Cardiac septum (tissue), 1 donor: ENCODE data around the gene CAVIN3. TPM values are rescaled to one million over a fixed set of nuclear protein-coding genes. Genes with fewer than 3 reads are reported as not detected.

Source experiments
- DNase-seq: peaks from one replicate; pipeline ENCODE4 v3.0.0-alpha.2; 2020; ENCODE audit warnings: low spot score
- intact Hi-C: fragments of 100-400 bp; cut with DNase I; formaldehyde crosslinking; loops from one replicate; pipeline ENCODE4 v1.14.0; 2022
- total RNA-seq: library from RNA; stranded (reverse); fragmentation: NEBNext Ultra II Directional; extraction: Animal tissue kit (Norgen Biotek cat#: 25700); gene quantifications from one replicate; pipeline ENCODE4 v1.2.1, GENCODE V29; 2021
- donor health status: DM: no; HTN: no; CAD: no.

Gene CAVIN3
- total RNA-seq, 1 donor from 2014 or later: 77.6 TPM

DNA sequence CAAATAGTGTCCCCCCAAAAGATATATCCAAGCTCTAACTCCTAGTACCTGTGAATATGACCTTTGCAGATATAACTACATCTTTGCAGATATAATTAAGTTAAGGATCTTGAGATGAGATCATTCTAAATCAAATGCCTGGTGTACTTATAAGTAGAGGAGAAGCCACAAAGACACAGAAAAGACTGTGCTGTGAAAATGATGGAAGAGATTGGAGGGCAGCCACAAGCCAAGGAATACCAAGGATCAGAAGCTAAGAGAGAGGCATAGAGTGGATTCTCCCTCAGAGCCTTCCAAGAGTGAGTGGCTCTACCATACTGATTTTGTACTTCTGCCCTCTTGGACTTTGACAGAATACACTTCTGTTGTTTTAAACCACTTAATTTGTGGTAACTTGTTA lies 7.5 kb upstream of the CAVIN3 start:
- DNase-seq: no peak
- intact Hi-C loops: no loop called here

DNA sequence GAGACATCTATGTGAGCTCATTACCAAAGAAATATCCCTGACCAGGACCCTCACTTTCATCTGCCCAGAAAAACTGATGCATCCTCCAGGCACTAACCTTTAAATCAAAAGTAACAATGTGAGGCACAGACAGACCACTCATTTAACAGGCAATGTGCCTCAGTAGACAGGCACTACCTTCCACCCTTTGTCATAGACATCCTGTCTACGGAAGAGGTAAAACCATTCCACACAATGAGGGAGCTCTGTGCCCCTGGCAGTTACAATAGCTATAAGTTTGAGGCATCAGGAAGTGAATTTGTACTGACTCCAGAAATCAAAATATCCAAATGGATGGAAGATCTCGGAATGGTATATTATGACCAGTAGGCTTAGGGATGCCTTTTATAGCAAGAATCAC lies 6.7 kb upstream of the CAVIN3 start:
- no peak for DNase-seq
- intact Hi-C loops: no loop called here

DNA sequence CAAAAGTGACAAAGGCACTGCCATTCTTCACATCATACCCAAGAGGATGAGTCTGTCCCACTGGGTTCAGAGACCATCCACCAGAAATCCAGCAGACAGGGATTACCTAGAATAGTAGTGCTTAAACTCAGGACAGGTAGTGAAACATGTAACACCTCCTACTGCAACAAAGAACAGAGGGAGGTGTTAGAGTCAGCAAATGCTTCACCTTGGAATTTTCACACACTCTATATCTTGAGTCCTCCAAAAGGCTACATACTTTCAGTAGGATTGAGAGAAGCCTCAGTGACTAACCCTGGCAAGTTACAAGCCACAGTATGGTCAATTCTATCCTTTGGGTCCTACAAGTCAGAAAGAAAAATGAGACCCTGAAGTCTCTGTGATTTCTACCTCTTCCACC lies 6.0 kb upstream of the CAVIN3 start:
- DNase-seq: no peak
- intact Hi-C loops: no loop called here

DNA sequence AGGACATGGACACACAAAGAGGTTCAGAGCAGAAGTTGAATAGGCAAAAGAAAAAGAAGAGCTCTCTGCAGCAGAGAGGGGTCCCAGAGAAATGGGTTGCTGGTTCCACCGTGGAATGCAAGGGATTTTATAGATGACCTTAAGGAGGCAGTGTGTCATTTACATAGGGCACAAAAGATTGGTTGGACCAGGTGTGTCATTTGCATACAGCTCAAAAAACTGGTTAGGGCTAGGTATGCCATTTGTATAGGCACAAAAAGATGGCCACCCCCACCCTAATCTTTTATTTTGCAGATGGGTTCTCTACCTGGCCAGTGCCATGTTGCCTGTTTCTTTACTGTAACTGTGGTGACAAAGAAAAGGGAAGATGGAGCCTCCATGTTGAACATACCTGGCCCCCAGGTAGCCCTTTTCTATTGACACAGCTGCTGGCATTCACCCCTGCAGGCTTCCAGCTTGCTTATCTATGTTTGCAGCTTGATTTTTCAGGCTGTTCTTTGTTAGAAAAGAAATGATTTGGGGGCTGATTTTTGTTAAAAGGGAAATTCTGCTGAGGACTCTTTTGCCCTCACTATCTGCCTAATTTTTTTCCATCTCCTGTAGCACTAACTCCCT lies 3.1 kb upstream of the CAVIN3 start:
- DNase-seq: no peak
- intact Hi-C loops: no loop called here

DNA sequence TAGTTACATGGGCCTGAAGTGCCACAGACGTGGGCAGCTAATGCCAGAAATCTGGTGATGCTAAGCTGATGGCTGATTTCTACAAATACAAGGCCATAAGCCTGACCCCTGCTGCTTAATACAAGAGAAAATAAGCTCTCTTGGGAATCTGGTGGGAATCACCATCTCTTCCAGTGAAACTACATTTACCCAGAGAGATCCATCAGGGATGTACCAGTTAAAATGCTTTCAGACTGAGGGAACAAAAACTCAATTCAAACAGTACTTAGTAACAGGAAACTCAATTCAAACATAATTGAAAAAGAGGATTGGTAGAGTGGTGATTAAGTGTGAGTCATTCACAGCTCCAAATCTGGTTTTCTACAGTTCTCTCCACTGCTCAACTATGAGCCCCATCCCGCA lies 1.7 kb upstream of the CAVIN3 start:
- no peak for DNase-seq
- intact Hi-C loops: no loop called here

DNA sequence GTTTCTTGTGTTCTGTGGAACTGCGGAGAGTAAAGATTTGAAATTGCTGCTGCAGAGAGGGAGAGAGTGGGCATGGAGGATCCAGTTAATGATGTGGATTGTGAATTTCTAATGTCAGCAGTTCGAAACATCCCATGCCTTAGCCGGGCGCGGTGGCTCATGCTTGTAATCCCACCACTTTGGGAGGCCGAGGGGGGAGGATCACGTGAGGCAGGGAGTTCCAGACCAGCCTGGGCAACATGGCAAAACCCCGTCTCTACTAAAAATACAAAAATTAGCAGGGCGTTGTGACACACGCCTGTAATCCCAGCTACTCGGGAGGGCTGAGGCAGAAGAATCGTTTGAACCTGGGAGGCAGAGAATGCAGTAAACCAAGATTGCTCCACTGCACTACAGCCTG lies 1.1 kb upstream of the CAVIN3 start:
- intact Hi-C loops: no loop called here
- DNase-seq: no peak

DNA sequence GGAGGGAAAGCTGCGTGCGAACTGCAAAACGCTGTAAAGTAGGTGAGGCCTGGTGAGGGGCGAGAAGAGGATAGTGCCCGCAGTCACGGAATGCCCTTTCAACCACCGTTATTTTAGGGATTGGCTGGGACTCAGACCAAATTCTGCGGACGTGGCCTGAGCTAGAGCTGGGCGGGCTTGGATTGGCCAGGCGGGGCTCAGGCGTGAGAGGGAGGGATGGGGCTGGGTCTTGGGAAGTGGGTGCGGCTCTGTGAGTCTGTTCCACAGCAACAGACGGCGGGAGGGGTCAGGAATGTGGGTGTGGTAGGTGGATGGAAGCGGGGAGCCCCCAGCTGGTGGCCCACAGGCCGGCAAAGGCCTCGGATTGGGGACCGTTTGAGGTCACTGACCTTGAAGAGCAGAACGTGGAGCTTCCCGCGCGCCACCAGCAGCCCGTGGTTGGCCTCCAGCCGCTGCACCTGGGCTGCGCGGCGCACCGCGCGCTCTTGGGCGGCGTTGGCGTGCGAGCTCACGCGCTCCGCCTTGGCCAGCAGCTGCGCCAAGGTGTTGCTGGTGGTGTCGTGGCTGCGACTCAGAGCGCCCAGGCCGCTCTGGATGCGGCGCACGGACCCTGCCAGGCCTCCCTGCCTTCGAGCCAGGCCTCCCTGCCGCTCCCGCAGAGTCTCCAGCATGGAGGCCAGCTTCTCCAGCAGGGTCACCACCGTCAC lies 444 bp downstream of the CAVIN3 start:
- intact Hi-C loops: loop anchor here (1.0 to 5.0 kb wide), 4 partner anchors 42 to 298 kb away; partner anchors contain the start of gene FHIP1B
- DNase-seq: peak; percentile 96

DNA sequence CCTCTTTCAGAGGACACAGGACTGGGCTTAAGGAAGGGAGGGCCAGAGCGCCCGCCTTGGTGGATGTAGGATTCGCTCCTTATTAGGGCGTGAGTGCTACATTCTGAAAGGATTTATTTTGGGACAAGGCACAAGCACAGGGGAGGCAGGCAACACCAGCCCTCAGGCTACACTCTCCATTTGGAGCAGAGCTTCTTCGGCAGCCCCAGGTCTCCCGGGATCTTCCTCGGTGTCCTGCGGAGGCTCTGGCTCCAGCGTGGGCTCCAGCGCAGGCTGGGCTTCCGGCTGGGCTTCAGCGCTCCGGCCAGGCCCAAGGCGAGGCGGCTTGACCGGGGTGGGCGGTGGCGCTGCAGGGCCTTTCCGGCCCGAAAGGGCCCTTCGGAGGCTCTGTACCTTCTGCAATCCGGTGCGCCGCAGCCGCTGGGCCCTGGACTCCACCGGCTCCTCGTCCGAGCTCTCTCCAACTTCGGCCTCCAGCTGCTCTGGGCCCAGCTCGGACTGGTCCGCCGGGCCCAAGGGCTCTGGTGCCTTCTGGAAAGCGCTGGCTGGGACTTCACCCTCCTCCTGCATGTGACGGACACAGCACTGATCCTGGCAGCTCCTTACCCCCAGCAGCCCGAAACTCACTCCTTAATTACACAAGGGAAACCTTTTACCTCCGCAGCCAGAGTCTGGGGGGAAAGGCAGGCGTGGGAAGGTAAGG lies 1.1 kb downstream of the CAVIN3 start:
- intact Hi-C loops: loop anchor here (1.0 to 5.0 kb wide), 4 partner anchors 43 to 297 kb away; partner anchors contain the start of gene FHIP1B
- DNase-seq: peak; percentile 79

DNA sequence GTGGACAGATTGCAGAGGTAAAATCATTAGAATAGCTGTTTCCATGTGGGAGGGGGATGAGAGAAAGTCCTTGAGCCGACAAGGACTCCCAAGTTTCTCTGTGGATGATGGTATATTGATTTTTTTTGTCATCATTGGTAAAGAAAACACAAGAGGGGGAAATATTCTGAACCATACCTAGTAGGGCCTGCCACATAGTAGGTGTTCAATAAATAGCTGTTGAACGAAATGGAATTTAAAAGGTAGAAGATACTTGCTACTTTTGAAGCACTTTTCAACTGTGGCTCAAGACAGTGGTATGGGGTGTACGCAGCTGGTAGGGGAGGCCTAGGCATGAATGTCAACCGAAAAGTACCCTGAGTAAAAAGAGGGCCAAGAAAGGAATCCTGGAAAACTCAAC lies 2.1 kb downstream of the CAVIN3 start:
- DNase-seq: no peak
- intact Hi-C loops: loop anchor here (5.0 kb wide), 2 partner anchors 66 to 296 kb away; no protein-coding TSS in a partner anchor

DNA sequence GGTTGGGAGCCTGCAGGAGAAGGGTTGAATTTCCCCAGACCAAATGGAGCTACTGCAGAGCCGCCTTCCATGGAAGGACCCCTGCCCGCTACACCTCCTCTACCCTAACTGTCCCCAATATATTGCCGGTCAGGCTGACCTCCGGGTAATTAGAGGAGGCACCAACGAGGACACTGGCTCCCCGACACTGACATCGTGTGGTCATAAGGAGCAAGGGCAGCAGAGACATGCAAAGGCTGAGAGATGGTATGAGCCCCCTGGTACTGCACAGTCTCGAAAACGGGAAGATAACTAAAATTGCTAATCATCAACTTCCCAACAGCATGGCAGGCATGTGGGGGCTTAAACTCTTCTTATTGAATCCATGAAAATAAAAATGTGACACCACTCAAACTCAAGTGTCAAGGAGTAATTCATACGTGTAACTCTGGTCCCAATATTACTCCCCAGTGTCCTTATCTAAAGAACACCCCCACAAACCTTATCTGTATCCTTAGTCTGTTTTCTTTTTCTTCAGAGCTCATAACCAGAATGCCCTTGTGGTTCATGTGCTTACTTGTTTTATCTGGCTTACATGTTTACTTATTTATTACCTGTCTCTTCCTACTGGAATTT lies 4.4 kb downstream of the CAVIN3 start:
- intact Hi-C loops: loop anchor here (5.0 kb wide), 2 partner anchors 64 to 294 kb away; no protein-coding TSS in a partner anchor
- no peak for DNase-seq

DNA sequence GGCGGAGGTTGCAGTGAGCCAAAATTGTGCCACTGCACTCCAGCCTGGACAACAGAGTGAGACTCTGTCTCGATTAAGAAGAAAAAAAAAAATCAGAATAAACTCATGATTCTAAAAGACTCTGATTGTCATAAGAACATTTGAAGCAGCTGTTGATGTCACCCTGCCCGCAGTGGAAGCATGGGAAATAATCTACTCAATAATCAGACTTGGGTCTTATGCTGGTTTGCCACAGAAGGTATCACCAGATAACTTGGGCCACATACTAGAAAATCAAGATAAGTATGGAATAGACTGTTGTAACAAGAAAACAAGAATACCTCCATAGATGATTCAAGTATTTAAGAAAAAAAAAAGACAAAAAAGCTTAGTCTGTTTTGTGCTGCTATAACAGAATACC lies 8.2 kb downstream of the CAVIN3 start:
- no peak for DNase-seq
- intact Hi-C loops: no loop called here

DNA sequence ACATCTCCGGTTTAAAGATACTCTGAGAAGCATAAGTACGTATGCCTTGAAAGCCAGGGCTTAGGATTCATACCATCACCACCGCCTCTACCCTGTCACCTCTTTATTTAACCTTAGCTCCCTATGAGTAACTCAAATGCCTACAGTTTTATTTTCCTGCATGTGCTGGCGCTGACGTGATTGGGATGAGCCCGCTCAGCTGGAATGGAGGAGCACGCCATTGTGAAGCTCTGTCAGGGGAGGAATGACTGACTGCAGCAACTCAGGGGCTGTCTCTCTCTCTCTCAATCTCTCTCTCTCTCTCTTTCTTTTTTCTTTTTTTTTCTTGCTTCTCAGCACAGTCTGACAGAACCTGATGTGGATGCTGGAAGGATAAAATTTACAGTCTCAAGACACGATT lies 12.4 kb downstream of the CAVIN3 start:
- intact Hi-C loops: no loop called here

DNA sequence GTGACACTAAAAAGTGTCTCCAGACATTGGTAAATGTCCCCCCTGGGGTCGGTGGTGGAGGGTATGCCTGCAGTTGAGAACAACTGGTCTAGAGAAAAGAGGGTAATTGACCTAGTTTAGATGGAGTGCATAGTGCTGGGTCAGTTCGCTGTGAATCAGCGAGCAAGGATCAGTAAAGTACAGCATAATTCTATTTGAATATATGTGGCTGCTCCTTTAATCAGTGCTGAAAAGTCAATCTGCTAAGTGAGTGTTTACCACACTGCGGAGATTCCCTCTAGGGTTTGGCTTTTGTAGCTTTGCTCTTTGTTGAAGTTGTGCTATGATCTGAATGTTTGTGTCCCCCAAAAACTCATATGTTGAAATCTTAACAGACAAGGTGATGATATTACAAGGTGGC lies 15.0 kb downstream of the CAVIN3 start:
- DNase-seq: no peak
- intact Hi-C loops: no loop called here

More for the DNA sequence above, 12.4 kb downstream of the CAVIN3 start:
- no peak for DNase-seq

DNA sequence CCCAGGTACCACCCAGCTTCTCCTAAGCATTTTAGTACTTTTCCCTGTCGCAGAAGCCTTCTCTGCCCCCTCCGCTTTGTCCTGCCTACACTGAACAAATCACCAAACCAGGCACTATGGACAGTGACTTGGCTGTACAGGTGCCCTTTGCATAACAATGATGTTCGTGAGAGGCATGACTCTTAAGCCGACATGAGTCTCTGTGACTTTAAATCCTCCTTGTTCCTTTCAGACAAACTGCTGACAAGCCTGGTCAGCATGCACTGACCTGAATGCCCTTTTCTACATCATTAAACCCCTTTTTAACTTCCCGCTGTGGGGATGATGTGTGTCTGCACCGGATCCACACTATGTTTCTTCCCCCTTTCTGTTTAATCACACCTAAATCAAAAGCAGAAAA lies 16.6 kb downstream of the CAVIN3 start:
- intact Hi-C loops: no loop called here

DNA sequence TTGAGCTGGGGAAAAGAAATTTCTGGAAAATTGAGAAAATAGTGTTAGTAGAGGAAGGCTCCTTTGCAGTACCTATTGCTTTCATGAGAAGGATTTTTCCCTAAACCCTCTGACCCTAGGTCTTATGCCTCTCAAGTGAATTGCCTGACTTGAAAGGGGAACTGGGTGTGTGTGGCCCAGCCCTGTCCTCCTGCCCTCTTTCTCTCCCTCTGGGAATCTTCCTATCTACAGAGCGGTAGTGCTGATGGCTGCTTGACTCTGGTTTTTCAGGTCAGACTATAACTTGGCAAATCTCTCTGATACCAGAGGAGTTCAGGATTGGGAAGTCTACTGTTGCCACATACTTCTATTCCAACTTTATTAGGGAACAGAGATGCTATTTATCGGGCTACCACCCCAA lies 19.2 kb downstream of the CAVIN3 start:
- intact Hi-C loops: no loop called here
- DNase-seq: no peak

More for the DNA sequence above, 16.6 kb downstream of the CAVIN3 start:
- DNase-seq: no peak

DNA sequence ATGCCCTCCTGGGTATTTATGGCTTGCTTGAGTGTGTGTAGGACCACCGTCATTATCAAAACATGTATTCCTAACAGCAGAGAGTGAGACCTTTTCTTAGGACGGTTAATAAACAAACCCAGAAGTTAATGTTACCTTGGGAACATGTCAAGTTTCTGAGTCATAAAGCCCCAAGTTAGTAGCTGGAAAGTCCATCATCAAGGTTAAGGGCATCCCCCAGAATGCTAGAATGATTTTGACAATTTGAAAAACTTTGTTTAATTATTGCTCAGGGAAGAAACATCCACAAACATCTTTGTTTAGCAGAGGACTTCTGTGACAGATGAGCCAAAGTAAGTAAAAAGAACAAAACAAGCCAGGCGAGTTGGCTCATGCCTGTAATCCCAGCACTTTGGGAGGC lies 20.0 kb downstream of the CAVIN3 start:
- DNase-seq: no peak
- intact Hi-C loops: no loop called here

DNA sequence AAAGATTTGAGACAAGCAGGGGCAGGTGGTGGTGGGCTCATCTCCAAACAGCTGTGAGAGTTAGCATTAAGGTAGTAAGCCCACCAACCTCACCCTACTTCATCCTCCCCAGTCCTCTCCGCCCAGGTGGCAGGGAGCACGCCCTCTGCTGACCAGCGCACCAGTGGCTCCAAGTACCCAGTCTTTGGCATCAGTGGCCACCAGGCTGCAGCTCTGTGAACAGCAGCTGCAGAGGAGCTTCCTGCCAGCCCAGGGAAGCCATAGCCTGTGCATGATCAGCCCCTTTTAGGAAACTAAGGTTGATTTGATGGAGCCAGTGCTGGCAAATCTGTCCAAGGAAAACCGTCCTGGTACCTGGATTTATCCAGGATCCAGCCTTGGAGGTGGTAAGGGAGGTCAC lies 21.7 kb downstream of the CAVIN3 start:
- intact Hi-C loops: loop anchor here (5.0 kb wide), 2 partner anchors 46 to 276 kb away; no protein-coding TSS in a partner anchor

DNA sequence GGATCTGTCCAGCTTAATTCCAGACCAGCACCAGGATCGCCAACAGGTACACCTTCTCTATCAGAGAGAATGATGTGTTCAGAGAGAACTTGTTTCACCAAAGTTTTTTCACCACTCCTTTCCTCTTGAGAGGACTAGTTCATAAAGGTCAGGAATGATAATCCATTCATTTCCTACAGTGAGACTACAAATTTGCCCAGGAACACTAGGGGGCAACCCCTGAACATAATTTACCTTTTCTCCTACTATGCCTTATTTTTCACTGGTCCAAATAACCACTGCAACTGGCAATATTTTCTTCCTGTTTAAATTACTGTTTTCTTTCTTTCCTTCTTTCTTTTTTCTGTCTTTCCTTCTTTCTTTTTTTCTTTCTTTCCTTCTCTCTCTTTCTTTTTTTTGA lies 22.5 kb downstream of the CAVIN3 start:
- no peak for DNase-seq
- intact Hi-C loops: loop anchor here (5.0 kb wide), 2 partner anchors 46 to 276 kb away; no protein-coding TSS in a partner anchor

More for the DNA sequence above, 21.7 kb downstream of the CAVIN3 start:
- no peak for DNase-seq

DNA sequence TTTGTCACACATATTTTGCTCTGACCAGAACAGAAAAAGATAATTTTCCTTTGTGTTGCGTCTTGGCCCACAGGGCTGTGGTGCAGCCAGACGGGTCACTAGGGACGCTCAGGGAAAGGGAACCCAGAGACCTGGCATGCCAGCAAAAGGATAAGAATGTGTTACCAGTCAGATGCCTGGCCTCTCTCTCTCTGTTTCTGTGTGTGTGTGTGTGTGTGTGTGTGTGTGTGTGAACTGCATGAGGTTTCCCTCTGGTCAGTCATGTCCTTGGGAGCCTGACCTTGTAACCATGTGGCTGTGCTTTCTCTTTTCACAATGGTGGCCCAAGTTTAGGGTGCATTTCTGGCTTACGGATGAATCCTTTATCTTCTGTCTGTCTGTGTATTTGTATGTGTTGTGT lies 35.3 kb downstream of the CAVIN3 start:
- intact Hi-C loops: no loop called here
- no peak for DNase-seq

DNA sequence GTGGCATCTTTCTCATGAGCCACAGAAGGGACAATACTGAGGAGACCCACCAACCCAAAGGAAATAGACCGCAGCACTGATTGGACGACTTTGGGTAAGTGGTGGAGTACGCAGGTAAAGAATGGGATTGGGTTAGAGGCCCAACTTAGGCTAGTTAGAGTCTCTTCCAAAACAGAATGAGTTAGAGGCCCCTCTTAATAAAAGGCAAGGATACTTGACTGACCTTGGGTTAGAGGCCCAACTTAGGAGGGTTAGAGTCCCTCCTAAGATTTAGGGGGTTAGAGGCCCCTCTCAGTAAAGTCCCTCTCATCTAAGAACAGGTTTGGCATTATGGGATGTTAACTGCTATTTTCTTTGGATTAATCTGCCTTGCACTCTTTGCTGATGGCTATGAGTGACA lies 36.1 kb downstream of the CAVIN3 start:
- intact Hi-C loops: no loop called here
- no peak for DNase-seq
